Mesodermal cell (in vitro differentiated cells): ENCODE data around the gene DNAH7.

Experiments
- H3K27ac ChIP-seq: 2 replicates; pipeline ENCODE4 v1.7.0; 2013; ENCODE audit warnings: mild to moderate bottlenecking, low read depth, low read length, moderate library complexity; ENCODE audit not compliant: severe bottlenecking
- H3K36me3 ChIP-seq: 2 replicates; pipeline ENCODE4 v1.7.1; 2013; ENCODE audit warnings: mild to moderate bottlenecking, low read length, moderate library complexity; ENCODE audit not compliant: control insufficient read depth, insufficient read depth
- H3K4me1 ChIP-seq: one replicate; pipeline ENCODE4 v1.7.1; 2013; ENCODE audit warnings: mild to moderate bottlenecking, low read length; ENCODE audit not compliant: insufficient read depth, control insufficient read depth, poor library complexity, severe bottlenecking
- H3K4me3 ChIP-seq: 2 replicates; pipeline ENCODE4 v1.7.0; 2013; ENCODE audit warnings: low read length, control low read depth, mild to moderate bottlenecking; ENCODE audit not compliant: insufficient read depth, poor library complexity, severe bottlenecking; ENCODE audit errors: extremely low read depth
- H3K9me3 ChIP-seq: 2 replicates; pipeline ENCODE4 v1.7.1; 2013; ENCODE audit warnings: mild to moderate bottlenecking, low read length, moderate library complexity; ENCODE audit not compliant: control insufficient read depth
- WGBS, 2 experiments: methylation state at CpG; one replicate each; pipeline ENCODE4 v1.1.5; 2013; ENCODE audit warnings: missing lambda C conversion rate in 2 of 2; ENCODE audit not compliant: insufficient coverage in 2 of 2; 5-methylcytosine and 5-hydroxymethylcytosine counted together

DNAH7 gene

DNA sequence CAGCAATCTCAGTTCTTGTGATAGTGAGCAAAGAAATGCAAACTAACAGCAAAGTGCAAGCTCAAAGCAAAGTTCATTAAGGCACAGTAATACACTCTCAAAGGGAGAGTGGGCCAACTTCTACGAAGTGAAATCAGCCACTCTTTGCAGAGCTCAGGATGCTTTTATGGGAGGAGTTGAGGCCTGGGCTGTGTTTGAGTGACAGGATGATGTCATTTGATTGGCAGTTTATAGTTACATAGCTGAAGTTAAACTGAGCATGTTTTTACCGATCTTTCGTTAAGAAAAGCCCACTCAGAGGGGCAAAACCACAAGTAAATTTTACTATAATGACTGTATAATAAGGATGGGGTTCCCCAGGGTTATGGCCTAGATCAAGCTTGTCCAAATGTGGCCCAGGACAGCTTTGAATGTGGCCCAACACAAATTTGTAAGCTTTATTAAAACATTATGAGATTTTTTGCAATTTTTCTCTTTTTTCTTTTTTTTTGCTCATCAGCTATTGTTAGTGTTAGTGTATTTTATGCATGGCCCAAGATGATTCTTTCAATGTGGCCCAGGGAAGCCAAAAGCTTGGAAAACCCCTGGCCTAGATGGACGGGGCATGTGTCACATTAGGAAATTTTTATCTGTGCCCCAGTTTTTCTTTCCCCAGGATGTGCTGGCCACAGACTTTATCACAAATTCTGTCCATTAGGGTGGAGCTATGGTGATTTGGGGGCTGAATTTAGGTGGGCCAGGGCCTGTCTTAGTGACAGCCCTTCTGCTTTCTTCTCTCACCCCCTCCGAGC lies 8.3 kb upstream of the DNAH7 start:
- Histone ChIP-seq H3K4me1 (no peaks in the 10 kb centered on the region), H3K36me3 (no peaks in the 10 kb centered on the region), H3K4me3 (no peak overlapping the region), H3K9me3 (no peaks in the 10 kb centered on the region), H3K27ac (no peak overlapping the region)
- 86 to 92% methylated on average over 2 of the region's 5 CpGs for WGBS, 2 experiments

DNA sequence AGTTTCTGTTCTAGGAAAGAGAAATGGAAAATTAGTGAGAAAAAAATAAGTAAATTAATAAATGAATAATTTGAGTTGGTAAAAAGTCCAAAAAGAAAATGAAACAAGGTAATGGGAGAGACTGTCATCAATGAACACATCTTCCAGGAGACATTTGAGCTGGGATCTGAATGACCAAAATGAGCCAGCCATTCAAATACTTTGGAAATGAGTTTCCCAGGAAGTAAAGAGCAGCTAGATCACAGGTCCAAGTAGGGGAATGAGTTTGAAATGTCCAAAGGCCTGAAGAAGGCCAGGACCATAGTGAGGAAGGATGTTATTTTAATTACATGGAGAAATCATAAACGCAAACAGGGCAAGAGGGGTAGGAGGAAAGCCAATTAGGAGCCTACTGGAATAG lies 6.6 kb upstream of the DNAH7 start:
- Histone ChIP-seq H3K4me1 (no peaks in the 10 kb centered on the region), H3K27ac (no peak overlapping the region), H3K4me3 (no peak overlapping the region), H3K9me3 (no peaks in the 10 kb centered on the region), H3K36me3 (no peaks in the 10 kb centered on the region)
- 0% methylated on average over 1 of the region's 1 CpG for WGBS, 2 experiments

DNA sequence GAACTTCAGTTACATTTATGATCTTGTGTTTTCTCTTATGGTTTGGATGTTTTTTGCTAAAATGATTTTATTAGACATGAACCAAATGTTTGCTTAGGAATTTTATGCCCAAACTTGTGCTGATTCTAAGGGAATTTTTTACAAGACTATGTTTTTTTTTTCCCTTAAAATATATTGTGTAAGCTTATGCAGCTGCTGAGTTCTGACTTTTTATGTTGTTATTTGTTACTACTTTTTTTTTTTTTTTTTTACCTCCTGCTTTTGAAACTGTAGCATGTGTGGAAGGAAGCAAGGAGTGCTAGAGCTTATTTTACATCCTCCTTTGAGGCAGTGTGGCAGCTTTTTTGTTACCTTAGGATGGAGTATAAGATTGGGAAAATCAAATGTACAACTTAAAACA lies 6.0 kb upstream of the DNAH7 start:
- H3K4me1 ChIP-seq = no peaks in the 10 kb centered on the region
- no peak overlapping the region for H3K4me3 ChIP-seq
- no peak overlapping the region for H3K27ac ChIP-seq
- H3K36me3 ChIP-seq = no peaks in the 10 kb centered on the region
- no peaks in the 10 kb centered on the region for H3K9me3 ChIP-seq

DNA sequence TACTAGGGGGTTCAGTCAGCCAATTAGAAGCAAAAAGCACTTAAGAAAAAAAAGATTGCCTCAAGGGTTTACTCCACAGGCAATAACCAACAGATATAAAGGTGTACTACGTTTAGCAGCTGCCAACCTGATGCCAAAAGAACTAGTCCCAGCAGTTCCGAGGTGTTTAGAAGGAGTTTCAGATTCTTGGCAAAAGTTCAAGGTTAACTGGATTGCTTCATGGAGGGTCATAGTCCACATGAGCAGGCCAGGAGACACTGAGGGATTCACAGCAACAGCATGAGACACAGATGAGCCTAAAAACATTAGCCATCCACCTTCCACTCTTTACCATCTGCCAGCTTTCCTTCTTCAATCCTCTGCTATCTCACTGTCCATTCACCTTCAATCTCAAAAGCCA lies 4.9 kb upstream of the DNAH7 start:
- 74 to 93% methylated on average over 2 of the region's 2 CpGs for WGBS, 2 experiments
- Histone ChIP-seq H3K36me3 (no peaks in the 10 kb centered on the region), H3K9me3 (no peaks in the 10 kb centered on the region), H3K4me1 (no peaks in the 10 kb centered on the region), H3K4me3 (no peak overlapping the region), H3K27ac (no peak overlapping the region)

DNA sequence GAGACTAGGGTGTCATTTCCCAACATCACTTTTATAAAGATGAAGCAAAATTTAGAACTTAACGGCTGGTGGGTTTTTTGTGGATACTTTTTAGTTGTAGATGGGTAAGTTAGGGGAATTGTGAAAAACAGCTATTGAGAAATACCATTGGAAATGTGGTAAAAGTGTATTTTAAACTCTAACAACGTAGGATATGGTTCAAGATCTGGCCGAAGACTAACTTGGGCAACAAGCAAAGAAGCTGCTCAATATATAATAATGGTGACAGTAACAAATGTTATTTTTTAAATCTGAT lies 1.6 kb downstream of the DNAH7 start:
- Histone ChIP-seq H3K9me3 (no peaks in the 10 kb centered on the region), H3K4me1 (no peaks in the 10 kb centered on the region), H3K36me3 (no peaks in the 10 kb centered on the region), H3K27ac (no peak overlapping the region), H3K4me3 (no peak overlapping the region)
- WGBS, 2 experiments = no CpG with 5 or more reads among the region's 3 CpGs

DNA sequence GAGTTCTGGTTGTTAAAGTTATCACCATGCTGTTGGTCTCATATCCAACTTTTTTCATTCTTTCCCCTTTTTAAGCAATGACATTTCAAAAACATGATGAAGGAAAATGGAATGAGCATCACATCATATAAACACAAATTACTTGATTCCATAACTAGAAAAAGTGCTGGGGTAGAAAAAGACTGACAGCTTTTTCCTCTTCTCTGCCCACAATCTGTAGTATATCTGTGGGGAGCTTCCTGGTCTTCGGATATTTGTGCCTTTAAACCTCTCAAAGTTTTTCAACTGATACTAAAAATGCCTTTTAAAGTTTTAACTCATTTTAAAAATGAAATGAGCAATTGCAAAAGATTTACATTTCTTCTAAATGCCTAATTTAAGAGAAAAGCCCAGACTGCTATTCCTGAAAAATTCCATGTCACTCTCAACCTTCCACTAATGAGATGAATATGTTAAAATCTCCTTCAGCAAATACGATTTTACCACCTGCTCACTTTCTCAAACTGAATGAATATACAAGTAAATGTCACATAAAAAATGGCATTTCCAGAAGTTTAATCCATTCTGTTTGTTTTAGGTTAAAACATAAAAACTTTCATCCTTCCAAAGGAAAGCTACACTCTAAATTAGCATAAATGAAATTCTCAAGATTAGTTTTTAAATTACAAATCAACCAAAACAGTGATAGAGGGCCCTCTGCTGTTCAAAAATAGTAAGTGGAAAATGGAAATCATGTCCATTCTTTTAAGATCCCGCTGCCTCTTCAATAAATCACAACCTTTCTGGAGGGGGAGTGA lies 2.1 kb downstream of the DNAH7 start:
- no peaks in the 10 kb centered on the region for H3K4me1 ChIP-seq
- H3K36me3 ChIP-seq = no peaks in the 10 kb centered on the region
- H3K27ac ChIP-seq = no peak overlapping the region
- WGBS, 2 experiments = 100% methylated on average over 1 of the region's 3 CpGs; no CpG with 5 or more reads in 1 of the 2 experiments
- no peaks in the 10 kb centered on the region for H3K9me3 ChIP-seq
- H3K4me3 ChIP-seq = no peak overlapping the region

DNA sequence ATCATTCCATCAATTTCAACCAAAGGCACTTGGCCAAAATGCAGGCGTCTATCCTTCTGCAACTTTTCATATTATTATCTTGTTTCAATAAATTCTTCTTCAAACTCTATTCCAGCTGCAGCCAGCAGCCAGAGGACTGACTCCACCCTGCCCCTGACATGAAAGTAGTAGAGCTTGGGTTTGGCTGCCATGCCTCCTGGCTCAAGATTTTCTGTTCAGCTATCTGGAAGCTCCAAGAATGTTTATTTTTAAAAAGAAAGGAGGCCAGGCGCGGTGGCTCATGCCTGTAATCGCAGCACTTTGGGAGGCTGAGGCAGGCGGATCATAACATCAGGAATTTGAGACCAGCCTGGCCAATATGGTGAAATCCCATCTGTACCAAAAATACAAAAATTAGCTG lies 4.9 kb downstream of the DNAH7 start:
- Histone ChIP-seq H3K27ac (no peak overlapping the region), H3K36me3 (no peaks in the 10 kb centered on the region), H3K9me3 (no peaks in the 10 kb centered on the region), H3K4me3 (no peak overlapping the region), H3K4me1 (no peaks in the 10 kb centered on the region)
- WGBS, 2 experiments = 92 to 97% methylated on average over 5 of the region's 5 CpGs

DNA sequence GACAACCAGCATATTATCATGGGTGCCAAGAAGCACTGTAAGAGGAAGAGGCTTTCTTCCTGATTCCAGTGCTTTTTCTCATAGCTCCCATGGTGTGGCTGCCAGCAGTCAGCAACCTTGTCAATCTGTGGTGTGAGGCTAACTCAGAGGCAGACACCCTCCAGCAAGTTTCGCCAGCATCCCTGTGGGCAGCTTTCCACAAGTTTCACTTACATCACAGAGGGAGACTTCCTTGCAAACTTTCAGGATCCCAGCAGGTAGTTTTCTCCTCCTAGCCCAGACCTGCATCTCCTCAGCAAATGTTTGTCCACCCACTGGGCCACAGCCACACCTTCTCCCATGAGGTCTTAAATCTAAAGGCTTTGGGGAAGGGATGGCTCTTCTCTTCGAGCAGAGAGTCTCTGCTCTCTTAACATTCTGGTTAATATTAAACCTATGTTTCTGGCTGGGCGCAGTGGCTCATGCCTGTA lies 9.1 kb downstream of the DNAH7 start:
- WGBS, 2 experiments = 56 to 100% methylated on average over 1 to 3 of the region's 3 CpGs
- no peaks in the 10 kb centered on the region for H3K9me3 ChIP-seq
- no peaks in the 10 kb centered on the region for H3K36me3 ChIP-seq
- H3K27ac ChIP-seq = no peak overlapping the region
- H3K4me1 ChIP-seq = no peaks in the 10 kb centered on the region
- H3K4me3 ChIP-seq = no peak overlapping the region

DNA sequence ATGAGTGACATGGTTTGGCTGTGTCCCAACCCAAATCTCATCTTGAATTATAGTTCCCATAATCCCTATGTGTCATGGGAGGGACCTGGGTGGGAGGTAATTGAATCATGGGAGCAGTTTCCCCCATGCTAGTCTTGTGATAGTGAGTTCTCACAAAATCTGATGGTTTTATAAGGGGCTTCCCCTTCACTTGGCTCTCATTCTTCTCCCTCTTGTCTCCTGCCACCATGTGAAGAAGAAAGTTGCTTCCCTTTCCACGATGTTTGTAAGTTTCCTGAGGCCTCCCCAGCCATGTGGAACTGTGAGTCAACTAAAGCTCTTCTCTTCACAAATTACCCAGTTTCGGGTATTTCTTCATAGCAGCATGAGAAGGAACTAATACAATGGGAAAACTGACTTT lies 14.0 kb downstream of the DNAH7 start:
- Histone ChIP-seq H3K9me3 (no peaks in the 10 kb centered on the region), H3K27ac (no peak overlapping the region), H3K4me3 (no peak overlapping the region)

DNA sequence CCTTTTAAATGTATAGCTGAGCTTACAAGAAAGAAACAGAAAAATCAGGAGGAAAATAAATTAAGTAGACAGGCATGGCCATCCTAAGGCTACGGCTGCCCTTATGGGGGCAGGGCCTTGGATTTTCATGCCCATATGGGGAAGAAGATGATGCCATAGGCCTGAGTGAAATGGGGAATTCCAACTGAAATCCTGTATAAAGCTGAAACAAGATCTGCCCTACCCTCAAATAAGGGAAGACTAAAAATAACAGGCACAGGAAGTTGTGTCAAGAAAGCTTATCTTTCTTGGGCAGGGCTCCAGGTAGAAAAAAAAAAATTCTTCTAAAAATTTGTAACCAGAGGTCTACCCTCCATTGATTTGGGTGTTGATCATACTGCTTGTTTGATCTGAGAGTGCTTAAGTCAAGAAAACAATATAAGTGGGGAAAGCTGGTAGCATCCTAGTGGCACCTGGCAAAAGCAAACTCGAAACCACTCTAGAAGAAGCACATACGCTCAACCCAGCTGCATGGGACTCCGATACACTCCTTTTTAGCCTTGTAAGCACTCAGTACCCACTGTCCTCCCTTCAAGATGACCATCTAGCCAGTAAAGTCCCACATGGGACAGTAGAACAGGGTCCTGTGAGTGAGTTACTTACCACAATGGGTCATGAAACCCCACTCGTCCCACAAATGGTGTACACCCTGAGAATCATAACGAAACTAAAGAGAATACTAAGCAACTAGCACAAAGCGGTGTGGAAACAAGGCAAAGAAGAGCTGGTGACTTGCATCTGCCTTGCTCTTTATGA lies 22.3 kb downstream of the DNAH7 start:
- WGBS, 2 experiments = 92 to 96% methylated on average over 5 to 6 of the region's 7 CpGs

More for the DNA sequence above, 14.0 kb downstream of the DNAH7 start:
- no CpG with 5 or more reads among the region's 2 CpGs for WGBS, 2 experiments
- Histone ChIP-seq H3K36me3 (no peaks in the 10 kb centered on the region), H3K4me1 (no peaks in the 10 kb centered on the region)

More for the DNA sequence above, 22.3 kb downstream of the DNAH7 start:
- Histone ChIP-seq H3K27ac (no peak overlapping the region), H3K4me3 (no peak overlapping the region), H3K36me3 (no peaks in the 10 kb centered on the region), H3K9me3 (no peaks in the 10 kb centered on the region), H3K4me1 (no peaks in the 10 kb centered on the region)
